CD4-positive, alpha-beta memory T cell (primary cell): Measurements from ENCODE around the gene LRSAM1. TPM values are rescaled to one million over a fixed set of nuclear protein-coding genes. Genes with fewer than 3 reads are reported as not detected.
A peak's percentile ranks its signal among the peaks of the same experiment; 100 is the strongest.

Experiments used
- CTCF ChIA-PET: fragments of 350-600 bp; sonication (Branson Sonifier 250); formaldehyde crosslinking; loops from one replicate; lab custom pipeline; 2021; ENCODE audit warnings: inconsistent platforms; ENCODE audit not compliant: partially characterized antibody; lab: Charles Lee
- POLR2A ChIA-PET: fragments of 350-600 bp; sonication (Branson Sonifier 250); formaldehyde crosslinking; loops from one replicate; lab custom pipeline; 2021; ENCODE audit not compliant: partially characterized antibody; lab: Charles Lee
- DNase-seq, 5 donors: peaks; one replicate each; pipeline versions ENCODE4 v3.0.0 to v3.0.0-alpha.2; 2020 to 2022; ENCODE audit warnings: mixed read lengths in 1 of 5
- H3K27ac ChIP-seq: one replicate; pipeline ENCODE4 v1.7.0; 2013; ENCODE audit warnings: low read depth, low read length
- H3K27me3 ChIP-seq: 2 replicates; pipeline ENCODE4 v1.7.0; 2013; ENCODE audit warnings: mild to moderate bottlenecking, low read length, moderate library complexity; ENCODE audit not compliant: insufficient read depth
- H3K36me3 ChIP-seq: 2 replicates; pipeline ENCODE4 v1.7.0; 2013; ENCODE audit warnings: mild to moderate bottlenecking, low read length, moderate library complexity; ENCODE audit not compliant: insufficient read depth
- H3K4me1 ChIP-seq: 2 replicates; pipeline ENCODE4 v1.7.0; 2013; ENCODE audit warnings: mild to moderate bottlenecking, low read length, moderate library complexity; ENCODE audit not compliant: insufficient read depth
- H3K4me3 ChIP-seq, 2 donors: one replicate each; pipeline ENCODE4 v1.7.0; 2013; ENCODE audit warnings: low read length in 2 of 2, mild to moderate bottlenecking in 1 of 2
- H3K9me3 ChIP-seq, 2 donors: one replicate each; pipeline ENCODE4 v1.7.0; 2013; ENCODE audit warnings: low read length in 2 of 2, control low read depth in 1 of 2; ENCODE audit not compliant: control insufficient read depth in 1 of 2
- H3K27ac Mint-ChIP-seq, 7 donors: one replicate each; pipeline ENCODE4 v1.8.0; 2020 to 2021; ENCODE audit warnings: mixed read lengths in 7 of 7, mild to moderate bottlenecking in 6 of 7, inconsistent platforms in 3 of 7, moderate library complexity in 3 of 7
- H3K27me3 Mint-ChIP-seq, 2 donors: one replicate each; pipeline ENCODE4 v1.8.0; 2020 to 2021; ENCODE audit warnings: mixed read lengths in 2 of 2
- H3K36me3 Mint-ChIP-seq, 2 donors: one replicate each; pipeline ENCODE4 v1.8.0; 2020 to 2021; ENCODE audit warnings: mixed read lengths in 2 of 2, inconsistent platforms in 1 of 2, mild to moderate bottlenecking in 1 of 2
- H3K4me1 Mint-ChIP-seq, 4 donors: one replicate each; pipeline ENCODE4 v1.8.0; 2020 to 2021; ENCODE audit warnings: mixed read lengths in 4 of 4, mild to moderate bottlenecking in 1 of 4
- H3K4me3 Mint-ChIP-seq, 8 donors: one replicate each; pipeline ENCODE4 v1.8.0; 2020 to 2021; ENCODE audit warnings: mixed read lengths in 8 of 8, mild to moderate bottlenecking in 7 of 8, moderate library complexity in 6 of 8, inconsistent platforms in 3 of 8
- H3K9me3 Mint-ChIP-seq, 8 donors: one replicate each; pipeline ENCODE4 v1.8.0; 2020 to 2021; ENCODE audit warnings: mixed read lengths in 8 of 8, mild to moderate bottlenecking in 5 of 8, inconsistent platforms in 3 of 8, moderate library complexity in 1 of 8
- intact Hi-C: fragments of 100-400 bp; cut with micrococcal nuclease; formaldehyde crosslinking; loops from one replicate; pipeline ENCODE4 v1.15.1; 2023
- polyA plus RNA-seq, 2 donors: library from polyadenylated mRNA; unstranded; fragments of 300-500 nt; fragmentation: Illumina TruSeq; gene quantifications; one replicate each; pipeline ENCODE4 v1.2.3, GENCODE V29; 2021
- total RNA-seq, 2 experiments: library from RNA; stranded (reverse); gene quantifications; one replicate each; pipeline ENCODE4 v1.2.3, GENCODE V29; 2021

The LRSAM1 gene
- total and polyA plus RNA-seq, 4 experiments from 2014 or later: 4.3 to 31.3 (median 19.9) TPM

GRCh38 chr9:127473501-127473900, 22.2 kb downstream of the LRSAM1 start:
- intact Hi-C loops: no loop called here
- Mint-ChIP-seq H3K4me3 (no peak overlapping the region), H3K27me3 (no peaks in the 10 kb centered on the region), H3K27ac (peak overlapping the region in 1 of 7 donors; percentile 30), H3K36me3 (peaks cover 23 to 27% of the 10 kb centered on the region in 2 donors), H3K9me3 (no peaks in the 10 kb centered on the region), H3K4me1 (no peaks in the 10 kb centered on the region)
- H3K27ac ChIP-seq: no peak overlapping the region
- CTCF ChIA-PET: no interaction called here
- no peaks in the 10 kb centered on the region for H3K9me3 ChIP-seq
- POLR2A ChIA-PET: interaction anchor here (0.6 kb wide), 1 partner anchor 262 kb away, joined by 3 read pairs; the partner anchor contains the start of gene TOR2A
- no peaks in the 10 kb centered on the region for H3K4me1 ChIP-seq
- H3K4me3 ChIP-seq: no peak overlapping the region
- no peaks in the 10 kb centered on the region for H3K27me3 ChIP-seq
- DNase-seq: no peak
- H3K36me3 ChIP-seq: no peaks in the 10 kb centered on the region

- H3K27me3 ChIP-seq: no peaks in the 10 kb centered on the region
- H3K4me1 ChIP-seq: no peaks in the 10 kb centered on the region
- ChIA-PET POLR2A (interaction anchor here (0.6 kb wide), 1 partner anchor 261 kb away, joined by 3 read pairs; the partner anchor contains the start of gene TOR2A), CTCF (no interaction called here)
- Mint-ChIP-seq H3K27me3 (no peaks in the 10 kb centered on the region), H3K4me3 (no peak overlapping the region), H3K4me1 (no peaks in the 10 kb centered on the region), H3K9me3 (no peaks in the 10 kb centered on the region), H3K36me3 (peaks cover 23 to 31% of the 10 kb centered on the region in 2 donors), H3K27ac (peak overlapping the region in 1 of 7 donors; percentile 30)
- no peak overlapping the region for H3K4me3 ChIP-seq
- intact Hi-C loops: no loop called here
- H3K36me3 ChIP-seq: no peaks in the 10 kb centered on the region
- DNase-seq: no peak
- H3K27ac ChIP-seq: no peak overlapping the region
- H3K9me3 ChIP-seq: no peaks in the 10 kb centered on the region
These were observed 22.6 kb downstream of the LRSAM1 start for GRCh38 chr9:127473932-127474331.

GRCh38 chr9:127474592-127474991, 23.3 kb downstream of the LRSAM1 start:
- Mint-ChIP-seq H3K36me3 (peaks cover 23 to 34% of the 10 kb centered on the region in 2 donors), H3K27me3 (no peaks in the 10 kb centered on the region)
- CTCF ChIA-PET: no interaction called here

GRCh38 chr9:127479507-127480081, 28.3 kb downstream of the LRSAM1 start:
- no peaks in the 10 kb centered on the region for H3K4me1 ChIP-seq
- H3K9me3 Mint-ChIP-seq: no peaks in the 10 kb centered on the region
- CTCF ChIA-PET: no interaction called here
- H3K4me3 ChIP-seq: no peak overlapping the region
- no peaks in the 10 kb centered on the region for H3K27me3 Mint-ChIP-seq
- POLR2A ChIA-PET: no interaction called here
- H3K27ac Mint-ChIP-seq: no peak overlapping the region
- peaks cover 29% of the 10 kb centered on the region for H3K36me3 ChIP-seq
- no peaks in the 10 kb centered on the region for H3K9me3 ChIP-seq
- intact Hi-C loops: no loop called here
- H3K4me1 Mint-ChIP-seq: no peaks in the 10 kb centered on the region
- no peak for DNase-seq
- H3K27me3 ChIP-seq: no peaks in the 10 kb centered on the region
- no peak overlapping the region for H3K4me3 Mint-ChIP-seq
- H3K36me3 Mint-ChIP-seq: peaks cover 23 to 37% of the 10 kb centered on the region in 2 donors
- no peak overlapping the region for H3K27ac ChIP-seq

More at GRCh38 chr9:127474592-127474991, 23.3 kb downstream of the LRSAM1 start:
- Mint-ChIP-seq H3K9me3 (no peaks in the 10 kb centered on the region), H3K4me3 (no peak overlapping the region), H3K27ac (peak overlapping the region in 1 of 7 donors; percentile 50), H3K4me1 (no peaks in the 10 kb centered on the region)
- no peak for DNase-seq
- Histone ChIP-seq H3K36me3 (peaks cover 6% of the 10 kb centered on the region), H3K27me3 (no peaks in the 10 kb centered on the region), H3K4me3 (no peak overlapping the region), H3K4me1 (no peaks in the 10 kb centered on the region), H3K27ac (no peak overlapping the region), H3K9me3 (no peaks in the 10 kb centered on the region)
- POLR2A ChIA-PET: interaction anchor here (0.6 to 1.1 kb wide), 2 partner anchors 23 to 28 kb away, joined by 3 read pairs; partner anchors contain the start of gene LRSAM1
- intact Hi-C loops: no loop called here

GRCh38 chr9:127482662-127483061, 31.4 kb downstream of the LRSAM1 start:
- H3K27ac Mint-ChIP-seq: peak overlapping the region in 1 of 7 donors; percentile 4
- CTCF ChIA-PET: no interaction called here

GRCh38 chr9:127485995-127486394, 34.7 kb downstream of the LRSAM1 start:
- no peaks in the 10 kb centered on the region for H3K27me3 ChIP-seq
- Mint-ChIP-seq H3K4me1 (no peaks in the 10 kb centered on the region), H3K36me3 (peaks cover 25 to 37% of the 10 kb centered on the region in 2 donors), H3K27ac (no peak overlapping the region), H3K9me3 (no peaks in the 10 kb centered on the region), H3K27me3 (no peaks in the 10 kb centered on the region), H3K4me3 (no peak overlapping the region)
- intact Hi-C loops: no loop called here
- no peaks in the 10 kb centered on the region for H3K9me3 ChIP-seq
- DNase-seq: no peak
- POLR2A ChIA-PET: no interaction called here
- H3K36me3 ChIP-seq: peaks cover 10% of the 10 kb centered on the region
- no peak overlapping the region for H3K27ac ChIP-seq
- H3K4me3 ChIP-seq: no peak overlapping the region
- H3K4me1 ChIP-seq: no peaks in the 10 kb centered on the region
- CTCF ChIA-PET: no interaction called here

More at GRCh38 chr9:127482662-127483061, 31.4 kb downstream of the LRSAM1 start:
- peaks cover 31 to 46% of the 10 kb centered on the region in 2 donors for H3K36me3 Mint-ChIP-seq
- H3K4me3 Mint-ChIP-seq: no peak overlapping the region
- Histone ChIP-seq H3K27me3 (no peaks in the 10 kb centered on the region), H3K9me3 (no peaks in the 10 kb centered on the region), H3K4me3 (no peak overlapping the region), H3K4me1 (no peaks in the 10 kb centered on the region), H3K36me3 (peaks cover 29% of the 10 kb centered on the region), H3K27ac (no peak overlapping the region)
- H3K27me3 Mint-ChIP-seq: no peaks in the 10 kb centered on the region
- H3K9me3 Mint-ChIP-seq: no peaks in the 10 kb centered on the region
- intact Hi-C loops: no loop called here
- DNase-seq: no peak
- no peaks in the 10 kb centered on the region for H3K4me1 Mint-ChIP-seq
- POLR2A ChIA-PET: interaction anchor here (1.3 kb wide), 1 partner anchor 31 kb away, joined by 3 read pairs; the partner anchor contains the start of genes LRSAM1 and RPL12

GRCh38 chr9:127488946-127489345, 37.6 kb downstream of the LRSAM1 start:
- no peaks in the 10 kb centered on the region for H3K27me3 ChIP-seq
- H3K36me3 Mint-ChIP-seq: peaks cover 29 to 48% of the 10 kb centered on the region in 2 donors
- no peak overlapping the region for H3K4me3 ChIP-seq
- peaks cover 4% of the 10 kb centered on the region for H3K36me3 ChIP-seq
- no peak overlapping the region for H3K27ac Mint-ChIP-seq
- no peaks in the 10 kb centered on the region for H3K9me3 ChIP-seq
- ChIA-PET CTCF (interaction anchor here (1.4 kb wide), 1 partner anchor 96 kb away, joined by 3 read pairs; no protein-coding TSS in a partner anchor), POLR2A (no interaction called here)
- no peaks in the 10 kb centered on the region for H3K4me1 Mint-ChIP-seq
- no peaks in the 10 kb centered on the region for H3K4me1 ChIP-seq
- no peak for DNase-seq
- intact Hi-C loops: no loop called here
- no peak overlapping the region for H3K4me3 Mint-ChIP-seq
- no peaks in the 10 kb centered on the region for H3K27me3 Mint-ChIP-seq
- no peaks in the 10 kb centered on the region for H3K9me3 Mint-ChIP-seq
- H3K27ac ChIP-seq: no peak overlapping the region
